ENCODE data around the gene PEAK1.

DNA sequence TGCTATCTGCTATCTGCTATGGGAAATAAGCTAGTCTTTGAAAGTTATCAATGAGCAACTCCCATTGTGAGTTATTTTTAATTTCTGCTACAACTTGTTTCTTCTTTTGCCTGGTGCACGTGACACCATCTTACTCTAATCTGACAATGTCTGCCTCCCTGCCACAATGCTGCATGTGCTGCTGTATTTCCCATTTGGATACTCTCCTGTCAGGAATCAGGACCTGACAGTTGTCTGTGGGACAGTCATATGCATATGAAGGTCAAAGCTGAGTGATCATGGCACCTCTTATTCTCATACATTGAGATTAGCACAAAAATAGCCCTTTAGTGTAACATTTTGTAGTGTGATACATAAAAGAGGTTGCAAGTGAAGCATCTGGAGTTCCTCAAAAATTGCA, 46.6 kb upstream of the PEAK1 start:
- TF ChIP-seq, protein P1, sequence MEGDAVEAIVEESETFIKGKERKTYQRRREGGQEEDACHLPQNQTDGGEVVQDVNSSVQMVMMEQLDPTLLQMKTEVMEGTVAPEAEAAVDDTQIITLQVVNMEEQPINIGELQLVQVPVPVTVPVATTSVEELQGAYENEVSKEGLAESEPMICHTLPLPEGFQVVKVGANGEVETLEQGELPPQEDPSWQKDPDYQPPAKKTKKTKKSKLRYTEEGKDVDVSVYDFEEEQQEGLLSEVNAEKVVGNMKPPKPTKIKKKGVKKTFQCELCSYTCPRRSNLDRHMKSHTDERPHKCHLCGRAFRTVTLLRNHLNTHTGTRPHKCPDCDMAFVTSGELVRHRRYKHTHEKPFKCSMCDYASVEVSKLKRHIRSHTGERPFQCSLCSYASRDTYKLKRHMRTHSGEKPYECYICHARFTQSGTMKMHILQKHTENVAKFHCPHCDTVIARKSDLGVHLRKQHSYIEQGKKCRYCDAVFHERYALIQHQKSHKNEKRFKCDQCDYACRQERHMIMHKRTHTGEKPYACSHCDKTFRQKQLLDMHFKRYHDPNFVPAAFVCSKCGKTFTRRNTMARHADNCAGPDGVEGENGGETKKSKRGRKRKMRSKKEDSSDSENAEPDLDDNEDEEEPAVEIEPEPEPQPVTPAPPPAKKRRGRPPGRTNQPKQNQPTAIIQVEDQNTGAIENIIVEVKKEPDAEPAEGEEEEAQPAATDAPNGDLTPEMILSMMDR (IDR thresholded peaks at IDR 0.05; ENCODE audit: insufficient read depth, low read length), result no peak
- TF ChIP-seq POLR2AphosphoS5 (IDR thresholded peaks at IDR 0.05; ENCODE audit: low read depth), result no peak
